HCEC 1CT (cell line): Measurements from ENCODE around the gene ACTN4.

Source experiments
- DNase-seq: peaks from one replicate; pipeline ENCODE4 v3.0.0-alpha.2; 2017

The ACTN4 gene

GRCh38 chr19:38712161-38712748, 64.8 kb downstream of the ACTN4 start:
- DNase-seq = no peak

- DNase-seq = no peak
Measured at GRCh38 chr19:38713227-38713649, 65.8 kb downstream of the ACTN4 start.

- no peak for DNase-seq
Measured at GRCh38 chr19:38713865-38714264, 66.4 kb downstream of the ACTN4 start.

- no peak for DNase-seq
Measured at GRCh38 chr19:38714354-38714778, 66.9 kb downstream of the ACTN4 start.

- DNase-seq = no peak
Measured at GRCh38 chr19:38715555-38715954, 68.1 kb downstream of the ACTN4 start.

GRCh38 chr19:38717051-38717450, 69.6 kb downstream of the ACTN4 start:
- no peak for DNase-seq

GRCh38 chr19:38717855-38718254, 70.4 kb downstream of the ACTN4 start:
- no peak for DNase-seq

- DNase-seq = no peak
Measured at GRCh38 chr19:38718747-38719543, 71.5 kb downstream of the ACTN4 start.

- no peak for DNase-seq
Measured at GRCh38 chr19:38719761-38720558, 72.5 kb downstream of the ACTN4 start.

- DNase-seq = no peak
Measured at GRCh38 chr19:38720559-38721236, 73.2 kb downstream of the ACTN4 start.

- DNase-seq = no peak
Measured at GRCh38 chr19:38721496-38721895, 74.0 kb downstream of the ACTN4 start.

- no peak for DNase-seq
Measured at GRCh38 chr19:38721979-38722773, 74.7 kb downstream of the ACTN4 start.

- DNase-seq = no peak
Measured at GRCh38 chr19:38722947-38723605, 75.6 kb downstream of the ACTN4 start.

- no peak for DNase-seq
Measured at GRCh38 chr19:38723606-38723965, 76.1 kb downstream of the ACTN4 start.

GRCh38 chr19:38723990-38724854, 76.8 kb downstream of the ACTN4 start:
- DNase-seq = no peak

- DNase-seq = no peak
Measured at GRCh38 chr19:38725469-38726283, 78.2 kb downstream of the ACTN4 start.

- DNase-seq = no peak
Measured at GRCh38 chr19:38726284-38726673, 78.8 kb downstream of the ACTN4 start.

- no peak for DNase-seq
Measured at GRCh38 chr19:38726761-38727301, 79.4 kb downstream of the ACTN4 start.

GRCh38 chr19:38727306-38727867, 79.9 kb downstream of the ACTN4 start:
- DNase-seq = no peak
